ENCODE measurements around the gene COTL1. TPM values are rescaled to one million over a fixed set of nuclear protein-coding genes. Genes with fewer than 3 reads are reported as not detected.

The COTL1 gene
- total and polyA plus RNA-seq, 12 donors: 20.1 to 93.8 (median 54.3) TPM

DNA sequence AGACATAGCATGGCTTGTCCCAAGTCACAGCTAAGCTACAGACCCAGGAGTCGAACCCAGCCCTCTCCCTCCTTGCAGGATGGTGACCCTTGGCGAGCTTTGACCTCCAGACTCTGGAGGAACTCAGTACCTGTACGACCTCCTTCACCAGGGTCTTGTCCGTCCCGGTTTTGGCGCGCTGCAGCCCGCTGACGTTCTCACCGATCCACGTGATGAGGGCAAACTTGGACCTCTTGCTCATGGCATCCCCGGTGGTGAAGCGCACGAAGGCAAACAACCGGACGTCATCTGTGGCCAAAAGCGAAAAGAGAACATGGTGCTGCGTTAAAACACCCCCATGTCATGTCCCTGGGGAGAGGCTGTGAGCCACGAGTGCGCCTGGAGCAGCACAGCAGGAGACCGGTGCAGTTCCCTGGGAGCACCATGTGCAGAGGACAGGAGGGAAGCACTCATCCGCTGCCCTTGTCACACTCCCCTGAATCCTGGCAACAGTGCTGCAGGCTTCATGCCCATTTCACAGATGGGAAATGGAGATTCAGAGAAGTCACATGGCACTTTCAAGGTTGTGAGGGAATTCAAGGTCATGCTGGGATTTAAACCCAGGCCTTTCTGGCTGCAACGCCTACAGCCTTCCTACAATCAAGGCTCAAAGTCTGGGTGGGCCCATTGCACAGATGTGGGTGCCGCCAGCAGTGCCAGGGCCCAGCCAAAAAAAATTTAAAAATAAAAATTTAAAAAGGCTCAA, 27.7 kb downstream of the COTL1 start:
- H3K9me3 ChIP-seq (replicated peaks in 1 of 3): no peaks in the 10 kb centered on the region
- no peaks in the 10 kb centered on the region for H3K27me3 ChIP-seq
- 93 to 96% (median 95%) methylated on average over 20 to 24 of the region's 24 CpGs for WGBS, 4 donors
- peaks cover 0 to 20% of the 10 kb centered on the region in 2 donors for H3K4me1 ChIP-seq (replicated peaks in 1 of 2)
- H3K27ac ChIP-seq: no peak overlapping the region
- TF ChIP-seq, protein P1, sequence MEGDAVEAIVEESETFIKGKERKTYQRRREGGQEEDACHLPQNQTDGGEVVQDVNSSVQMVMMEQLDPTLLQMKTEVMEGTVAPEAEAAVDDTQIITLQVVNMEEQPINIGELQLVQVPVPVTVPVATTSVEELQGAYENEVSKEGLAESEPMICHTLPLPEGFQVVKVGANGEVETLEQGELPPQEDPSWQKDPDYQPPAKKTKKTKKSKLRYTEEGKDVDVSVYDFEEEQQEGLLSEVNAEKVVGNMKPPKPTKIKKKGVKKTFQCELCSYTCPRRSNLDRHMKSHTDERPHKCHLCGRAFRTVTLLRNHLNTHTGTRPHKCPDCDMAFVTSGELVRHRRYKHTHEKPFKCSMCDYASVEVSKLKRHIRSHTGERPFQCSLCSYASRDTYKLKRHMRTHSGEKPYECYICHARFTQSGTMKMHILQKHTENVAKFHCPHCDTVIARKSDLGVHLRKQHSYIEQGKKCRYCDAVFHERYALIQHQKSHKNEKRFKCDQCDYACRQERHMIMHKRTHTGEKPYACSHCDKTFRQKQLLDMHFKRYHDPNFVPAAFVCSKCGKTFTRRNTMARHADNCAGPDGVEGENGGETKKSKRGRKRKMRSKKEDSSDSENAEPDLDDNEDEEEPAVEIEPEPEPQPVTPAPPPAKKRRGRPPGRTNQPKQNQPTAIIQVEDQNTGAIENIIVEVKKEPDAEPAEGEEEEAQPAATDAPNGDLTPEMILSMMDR (IDR thresholded peaks at IDR 0.05): no peak
- TF ChIP-seq POLR2A (IDR thresholded peaks at IDR 0.05): no peak
- intact Hi-C loops (cut with DNase I): no loop called here
- H3K36me3 ChIP-seq (replicated peaks in 1 of 2): peaks cover 0 to 7% of the 10 kb centered on the region in 2 donors
- no peak overlapping the region for H3K4me3 ChIP-seq
- DNase-seq: no peak

DNA sequence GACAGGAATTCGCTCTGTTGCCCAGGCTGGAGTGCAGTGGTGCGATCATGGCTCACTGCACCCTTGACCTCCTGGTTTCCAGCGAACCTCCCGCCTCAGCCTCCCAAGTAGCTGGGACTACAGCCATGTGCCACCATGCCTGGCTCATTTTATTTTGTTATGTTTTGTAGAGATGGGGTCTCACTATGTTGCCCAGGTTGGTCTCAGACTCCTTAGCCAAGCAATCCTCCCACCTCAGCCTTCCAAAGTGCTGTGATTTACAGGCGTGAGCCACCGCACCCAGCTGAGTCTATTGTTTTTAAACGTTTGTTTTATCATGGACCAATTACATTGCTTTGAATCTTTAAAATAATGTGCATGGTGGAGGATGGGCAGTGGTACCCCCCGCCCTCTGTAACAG, 28.9 kb downstream of the COTL1 start:
- Histone ChIP-seq H3K36me3 (replicated peaks in 1 of 2) (peaks cover 0 to 7% of the 10 kb centered on the region in 2 donors), H3K4me3 (no peak overlapping the region), H3K4me1 (replicated peaks in 1 of 2) (peaks cover 0 to 9% of the 10 kb centered on the region in 2 donors), H3K27me3 (no peaks in the 10 kb centered on the region), H3K9me3 (replicated peaks in 1 of 3) (no peaks in the 10 kb centered on the region), H3K27ac (no peak overlapping the region)
- no peak for TF ChIP-seq POLR2A (IDR thresholded peaks at IDR 0.05)
- TF ChIP-seq, protein P1 (IDR thresholded peaks at IDR 0.05): no peak
- intact Hi-C loops (cut with DNase I): no loop called here
- WGBS, 4 donors: 91 to 94% (median 92%) methylated on average over 8 of the region's 8 CpGs
- no peak for DNase-seq

DNA sequence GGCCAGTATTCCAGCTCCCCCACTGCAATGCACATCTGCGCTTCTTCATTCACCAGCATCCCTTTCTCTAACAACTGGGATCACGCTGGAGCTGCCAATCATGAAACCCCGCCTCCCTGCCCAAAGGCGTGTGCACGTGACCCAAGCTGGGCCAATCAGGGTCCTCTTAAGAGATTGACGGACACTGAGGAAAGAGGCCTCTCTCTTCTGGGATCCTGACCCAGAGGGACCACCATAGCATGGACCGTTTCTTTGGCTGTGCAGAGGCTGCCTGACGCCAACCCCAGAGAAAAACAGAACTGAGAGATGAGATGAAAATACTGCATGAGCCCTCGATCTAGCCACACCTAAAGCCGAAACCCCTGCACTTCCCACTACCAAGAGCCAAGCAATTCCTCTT, 32.0 kb downstream of the COTL1 start:
- 76 to 84% (median 80%) methylated on average over 10 of the region's 10 CpGs for WGBS, 4 donors
- TF ChIP-seq, protein P1 (IDR thresholded peaks at IDR 0.05): no peak
- TF ChIP-seq POLR2A (IDR thresholded peaks at IDR 0.05): no peak
- Histone ChIP-seq H3K4me1 (replicated peaks in 1 of 2) (peaks cover 0 to 10% of the 10 kb centered on the region in 2 donors), H3K27me3 (no peaks in the 10 kb centered on the region), H3K4me3 (no peak overlapping the region), H3K27ac (no peak overlapping the region), H3K9me3 (replicated peaks in 1 of 3) (no peaks in the 10 kb centered on the region), H3K36me3 (replicated peaks in 1 of 2) (peaks cover 0 to 7% of the 10 kb centered on the region in 2 donors)
- no peak for DNase-seq
- intact Hi-C loops (cut with DNase I): no loop called here

DNA sequence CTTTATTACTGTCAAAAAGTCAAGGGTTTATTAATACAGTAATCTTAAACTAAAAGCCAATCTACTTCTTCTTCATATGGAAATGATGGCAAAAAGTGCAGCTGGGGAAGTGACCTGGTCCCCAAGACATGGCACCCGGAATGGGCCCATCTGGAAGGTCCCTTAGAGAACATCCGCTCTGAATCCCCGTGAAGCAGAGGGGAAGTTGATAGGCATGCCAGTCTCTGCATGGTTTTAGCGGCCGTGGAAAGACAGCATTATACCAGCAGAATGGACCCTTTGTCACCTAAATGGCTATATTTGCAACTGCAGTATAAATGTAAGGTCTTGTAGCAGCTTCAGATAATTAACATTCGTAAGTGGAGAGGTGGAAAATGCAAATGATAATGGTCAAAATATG, 32.4 kb downstream of the COTL1 start:
- H3K9me3 ChIP-seq (replicated peaks in 1 of 3): no peaks in the 10 kb centered on the region
- TF ChIP-seq, protein P1 (IDR thresholded peaks at IDR 0.05): no peak
- no peak for TF ChIP-seq POLR2A (IDR thresholded peaks at IDR 0.05)
- intact Hi-C loops (cut with DNase I): no loop called here
- peaks cover 0 to 7% of the 10 kb centered on the region in 2 donors for H3K36me3 ChIP-seq (replicated peaks in 1 of 2)
- no peak for DNase-seq
- H3K27ac ChIP-seq: no peak overlapping the region
- no peaks in the 10 kb centered on the region for H3K27me3 ChIP-seq
- peaks cover 0 to 10% of the 10 kb centered on the region in 2 donors for H3K4me1 ChIP-seq (replicated peaks in 1 of 2)
- H3K4me3 ChIP-seq: no peak overlapping the region
- WGBS, 4 donors: 72 to 85% (median 79%) methylated on average over 6 of the region's 6 CpGs

Data from adrenal gland (tissue), 12 donors.